ENCODE results near the gene IQCH.

DNA sequence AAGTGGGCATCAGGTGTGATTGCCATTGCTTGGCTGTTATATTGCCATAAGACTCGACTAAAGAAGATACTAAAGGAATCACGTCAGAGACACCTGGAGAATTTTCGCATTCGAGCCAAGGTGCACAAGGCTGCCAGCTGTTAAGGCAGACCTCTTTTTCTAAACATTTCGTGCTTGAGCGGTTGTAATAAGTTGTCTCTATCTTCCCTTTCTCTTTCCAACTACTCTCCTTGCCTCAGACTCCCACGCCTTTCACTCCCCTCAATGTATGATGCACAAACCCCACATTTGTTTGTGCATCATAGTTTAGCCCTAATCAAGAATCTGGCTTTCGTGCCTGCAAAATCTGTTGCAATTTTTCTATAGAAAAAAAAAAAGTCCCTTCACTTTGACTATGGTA is 118.0 kb downstream of the IQCH start:
- TF ChIP-seq, protein P1, sequence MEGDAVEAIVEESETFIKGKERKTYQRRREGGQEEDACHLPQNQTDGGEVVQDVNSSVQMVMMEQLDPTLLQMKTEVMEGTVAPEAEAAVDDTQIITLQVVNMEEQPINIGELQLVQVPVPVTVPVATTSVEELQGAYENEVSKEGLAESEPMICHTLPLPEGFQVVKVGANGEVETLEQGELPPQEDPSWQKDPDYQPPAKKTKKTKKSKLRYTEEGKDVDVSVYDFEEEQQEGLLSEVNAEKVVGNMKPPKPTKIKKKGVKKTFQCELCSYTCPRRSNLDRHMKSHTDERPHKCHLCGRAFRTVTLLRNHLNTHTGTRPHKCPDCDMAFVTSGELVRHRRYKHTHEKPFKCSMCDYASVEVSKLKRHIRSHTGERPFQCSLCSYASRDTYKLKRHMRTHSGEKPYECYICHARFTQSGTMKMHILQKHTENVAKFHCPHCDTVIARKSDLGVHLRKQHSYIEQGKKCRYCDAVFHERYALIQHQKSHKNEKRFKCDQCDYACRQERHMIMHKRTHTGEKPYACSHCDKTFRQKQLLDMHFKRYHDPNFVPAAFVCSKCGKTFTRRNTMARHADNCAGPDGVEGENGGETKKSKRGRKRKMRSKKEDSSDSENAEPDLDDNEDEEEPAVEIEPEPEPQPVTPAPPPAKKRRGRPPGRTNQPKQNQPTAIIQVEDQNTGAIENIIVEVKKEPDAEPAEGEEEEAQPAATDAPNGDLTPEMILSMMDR (conservative IDR thresholded peaks at IDR 0.05): no peak
- TF ChIP-seq ZFX (IDR thresholded peaks at IDR 0.05): no peak
